ENCODE data around the gene SPPL2C.
A peak's percentile ranks its signal among the peaks of the same experiment; 100 is the strongest.

Gene SPPL2C

DNA sequence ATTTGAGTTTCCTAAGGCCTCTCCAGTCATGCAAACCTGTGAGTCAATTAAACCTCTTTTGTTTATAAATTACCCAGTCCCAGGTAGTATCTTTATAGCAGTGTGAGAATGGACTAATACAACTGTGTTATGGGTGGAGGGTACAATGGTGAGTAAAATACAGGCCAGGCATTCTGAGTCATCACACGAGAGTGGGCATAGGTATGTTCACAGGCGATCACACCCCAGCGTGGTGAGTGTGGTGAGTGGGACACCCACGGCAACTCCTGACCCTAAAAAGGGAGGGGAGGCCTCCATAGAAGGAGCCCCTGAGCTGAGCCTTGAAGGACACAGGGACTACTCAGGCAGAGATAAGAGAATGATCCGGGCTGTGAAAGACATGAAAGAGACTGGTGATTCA, 27.0 kb downstream of the SPPL2C start:
- no peak overlapping the region for H3K4me3 ChIP-seq (ENCODE audit: low read depth, low read length)
- TF ChIP-seq, protein P1, sequence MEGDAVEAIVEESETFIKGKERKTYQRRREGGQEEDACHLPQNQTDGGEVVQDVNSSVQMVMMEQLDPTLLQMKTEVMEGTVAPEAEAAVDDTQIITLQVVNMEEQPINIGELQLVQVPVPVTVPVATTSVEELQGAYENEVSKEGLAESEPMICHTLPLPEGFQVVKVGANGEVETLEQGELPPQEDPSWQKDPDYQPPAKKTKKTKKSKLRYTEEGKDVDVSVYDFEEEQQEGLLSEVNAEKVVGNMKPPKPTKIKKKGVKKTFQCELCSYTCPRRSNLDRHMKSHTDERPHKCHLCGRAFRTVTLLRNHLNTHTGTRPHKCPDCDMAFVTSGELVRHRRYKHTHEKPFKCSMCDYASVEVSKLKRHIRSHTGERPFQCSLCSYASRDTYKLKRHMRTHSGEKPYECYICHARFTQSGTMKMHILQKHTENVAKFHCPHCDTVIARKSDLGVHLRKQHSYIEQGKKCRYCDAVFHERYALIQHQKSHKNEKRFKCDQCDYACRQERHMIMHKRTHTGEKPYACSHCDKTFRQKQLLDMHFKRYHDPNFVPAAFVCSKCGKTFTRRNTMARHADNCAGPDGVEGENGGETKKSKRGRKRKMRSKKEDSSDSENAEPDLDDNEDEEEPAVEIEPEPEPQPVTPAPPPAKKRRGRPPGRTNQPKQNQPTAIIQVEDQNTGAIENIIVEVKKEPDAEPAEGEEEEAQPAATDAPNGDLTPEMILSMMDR (IDR thresholded peaks at IDR 0.05; ENCODE audit: low read depth, low read length), result no peak
- no peak for DNase-seq (ENCODE audit: low read depth)

DNA sequence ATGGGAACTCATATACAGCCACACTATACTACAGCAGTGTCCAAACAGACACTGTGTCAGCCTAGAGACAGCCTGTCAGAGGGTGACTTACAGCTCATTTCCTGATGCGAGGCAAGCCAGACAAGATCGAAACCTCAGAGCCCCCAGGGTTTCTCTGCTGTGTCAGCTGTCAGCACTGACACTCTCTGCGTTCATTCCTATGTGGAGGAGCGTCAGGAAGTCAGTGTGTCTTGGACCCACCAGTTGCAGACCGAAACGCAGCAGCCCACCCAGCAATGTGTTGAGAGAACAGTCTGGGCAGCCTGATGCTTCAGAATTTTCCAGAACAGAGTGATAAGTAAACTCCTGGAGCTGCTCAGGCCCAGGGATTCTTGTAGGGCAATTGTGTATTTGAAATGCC, 29.0 kb downstream of the SPPL2C start:
- H3K4me3 ChIP-seq (ENCODE audit: low read depth, low read length), result no peak overlapping the region
- DNase-seq (ENCODE audit: low read depth), result peak; percentile 71
- no peak for TF ChIP-seq POLR2A (IDR thresholded peaks at IDR 0.05; ENCODE audit: extremely low read depth, insufficient read length)
- TF ChIP-seq, protein P1 (IDR thresholded peaks at IDR 0.05; ENCODE audit: low read depth, low read length), result no peak
- TF ChIP-seq, protein P2, sequence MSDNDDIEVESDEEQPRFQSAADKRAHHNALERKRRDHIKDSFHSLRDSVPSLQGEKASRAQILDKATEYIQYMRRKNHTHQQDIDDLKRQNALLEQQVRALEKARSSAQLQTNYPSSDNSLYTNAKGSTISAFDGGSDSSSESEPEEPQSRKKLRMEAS (IDR thresholded peaks at IDR 0.05; ENCODE audit: low read depth, low read length), result no peak
- no peak for TF ChIP-seq MYC (IDR thresholded peaks at IDR 0.05; ENCODE audit: low read depth, low read length)

DNA sequence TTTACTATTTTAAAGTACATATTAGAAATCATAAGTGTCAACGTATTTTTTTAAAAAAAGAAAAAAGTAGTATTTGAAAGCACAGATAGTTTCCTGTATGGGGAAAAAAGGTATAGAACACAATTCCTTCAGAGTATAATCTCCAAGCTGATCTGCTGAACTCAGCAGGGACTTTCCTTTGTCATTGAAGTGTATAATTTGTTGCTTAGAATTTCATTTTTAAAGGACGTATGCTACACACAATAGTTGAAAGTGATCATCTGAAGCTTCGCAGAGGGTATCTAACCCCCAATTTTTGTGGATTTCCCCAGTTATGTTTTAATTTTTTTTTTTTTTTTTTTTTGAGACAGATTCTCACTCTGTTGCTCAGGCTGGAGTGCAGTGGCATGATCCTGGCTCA, 29.5 kb downstream of the SPPL2C start:
- H3K4me3 ChIP-seq (ENCODE audit: low read depth, low read length), result no peak overlapping the region
- TF ChIP-seq, protein P2 (IDR thresholded peaks at IDR 0.05; ENCODE audit: low read depth, low read length), result no peak
- no peak for TF ChIP-seq MYC (IDR thresholded peaks at IDR 0.05; ENCODE audit: low read depth, low read length)
- TF ChIP-seq, protein P1 (IDR thresholded peaks at IDR 0.05; ENCODE audit: low read depth, low read length), result no peak
- no peak for TF ChIP-seq POLR2A (IDR thresholded peaks at IDR 0.05; ENCODE audit: extremely low read depth, insufficient read length)
- DNase-seq (ENCODE audit: low read depth), result no peak

DNA sequence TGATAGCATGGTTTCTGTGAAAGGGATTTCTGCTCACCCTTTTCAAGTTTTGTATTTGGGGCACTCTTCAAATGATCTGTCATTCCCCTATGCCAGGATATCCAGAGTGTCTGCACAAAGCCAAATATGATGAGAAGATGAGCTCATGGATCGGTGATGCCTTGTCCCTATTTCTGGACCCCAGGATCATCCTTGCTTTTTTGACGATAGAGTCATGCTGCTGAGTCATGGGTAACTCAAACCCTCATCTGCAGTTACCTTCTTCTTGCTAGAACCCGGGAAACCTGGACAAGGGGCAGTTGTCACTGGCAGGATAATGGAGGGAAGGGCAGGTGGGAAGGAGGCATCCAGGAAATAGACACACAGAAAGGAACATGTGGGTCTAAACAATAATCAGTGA, 31.9 kb downstream of the SPPL2C start:
- no peak overlapping the region for H3K4me3 ChIP-seq (ENCODE audit: low read depth, low read length)
- TF ChIP-seq, protein P2 (IDR thresholded peaks at IDR 0.05; ENCODE audit: low read depth, low read length), result no peak
- TF ChIP-seq MYC (IDR thresholded peaks at IDR 0.05; ENCODE audit: low read depth, low read length) (no peak), POLR2A (IDR thresholded peaks at IDR 0.05; ENCODE audit: extremely low read depth, insufficient read length) (no peak)
- TF ChIP-seq, protein P1 (IDR thresholded peaks at IDR 0.05; ENCODE audit: low read depth, low read length), result no peak
- DNase-seq (ENCODE audit: low read depth), result no peak

DNA sequence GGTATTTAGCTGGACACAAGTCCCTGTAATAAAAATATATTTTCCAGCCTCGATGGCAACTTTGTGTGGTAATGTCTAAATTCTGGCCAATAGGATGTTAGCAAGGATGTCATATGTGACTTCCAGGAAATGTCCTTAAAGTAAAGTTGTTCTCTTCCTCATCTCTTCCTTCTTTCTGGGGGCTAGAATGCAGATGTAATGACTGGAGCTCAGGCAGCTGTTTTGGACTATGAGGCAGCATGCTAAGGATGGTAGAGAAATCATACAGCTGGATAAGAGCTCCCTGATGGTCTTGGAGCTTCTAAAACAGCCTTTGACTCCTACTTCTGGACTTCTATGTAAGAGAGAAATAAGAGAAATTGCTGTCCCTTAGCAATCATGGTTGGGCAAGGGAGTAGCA, 32.8 kb downstream of the SPPL2C start:
- H3K4me3 ChIP-seq (ENCODE audit: low read depth, low read length), result no peak overlapping the region
- TF ChIP-seq, protein P2 (IDR thresholded peaks at IDR 0.05; ENCODE audit: low read depth, low read length), result no peak
- TF ChIP-seq, protein P1 (IDR thresholded peaks at IDR 0.05; ENCODE audit: low read depth, low read length), result no peak
- TF ChIP-seq MYC (IDR thresholded peaks at IDR 0.05; ENCODE audit: low read depth, low read length), result no peak
- TF ChIP-seq POLR2A (IDR thresholded peaks at IDR 0.05; ENCODE audit: extremely low read depth, insufficient read length), result no peak
- no peak for DNase-seq (ENCODE audit: low read depth)

DNA sequence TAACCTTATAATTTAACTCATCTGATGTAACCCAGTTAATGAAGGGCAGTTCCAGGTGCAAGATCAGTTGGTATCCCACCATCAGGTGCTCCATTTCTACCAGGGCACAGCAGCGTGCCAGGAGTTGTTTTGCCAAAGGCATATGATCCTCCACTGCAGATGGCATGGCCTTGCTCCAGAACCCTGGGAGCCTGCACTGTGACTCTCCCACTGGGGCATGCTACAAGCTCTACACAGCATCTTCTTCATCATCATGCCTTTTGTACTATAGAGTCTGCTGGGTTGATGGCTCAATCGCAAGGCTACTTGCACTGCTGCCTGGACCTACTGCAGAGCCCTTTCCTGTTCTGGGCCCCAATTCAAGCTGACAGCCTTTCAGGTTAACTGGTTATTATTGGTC, 38.4 kb downstream of the SPPL2C start:
- TF ChIP-seq MYC (IDR thresholded peaks at IDR 0.05; ENCODE audit: low read depth, low read length), result no peak
- TF ChIP-seq, protein P2 (IDR thresholded peaks at IDR 0.05; ENCODE audit: low read depth, low read length), result no peak
- TF ChIP-seq, protein P1 (IDR thresholded peaks at IDR 0.05; ENCODE audit: low read depth, low read length), result no peak
- TF ChIP-seq POLR2A (IDR thresholded peaks at IDR 0.05; ENCODE audit: extremely low read depth, insufficient read length), result no peak
- DNase-seq (ENCODE audit: low read depth), result no peak
- no peak overlapping the region for H3K4me3 ChIP-seq (ENCODE audit: low read depth, low read length)
